Measurements from ENCODE around the gene VKORC1L1.
A peak's percentile ranks its signal among the peaks of the same experiment; 100 is the strongest.
"Not testable (repeated sequence)": the region's sequence is repeated elsewhere in the genome, so short reads cannot be mapped to it uniquely, and the experiment has no call there.

VKORC1L1 gene

DNA sequence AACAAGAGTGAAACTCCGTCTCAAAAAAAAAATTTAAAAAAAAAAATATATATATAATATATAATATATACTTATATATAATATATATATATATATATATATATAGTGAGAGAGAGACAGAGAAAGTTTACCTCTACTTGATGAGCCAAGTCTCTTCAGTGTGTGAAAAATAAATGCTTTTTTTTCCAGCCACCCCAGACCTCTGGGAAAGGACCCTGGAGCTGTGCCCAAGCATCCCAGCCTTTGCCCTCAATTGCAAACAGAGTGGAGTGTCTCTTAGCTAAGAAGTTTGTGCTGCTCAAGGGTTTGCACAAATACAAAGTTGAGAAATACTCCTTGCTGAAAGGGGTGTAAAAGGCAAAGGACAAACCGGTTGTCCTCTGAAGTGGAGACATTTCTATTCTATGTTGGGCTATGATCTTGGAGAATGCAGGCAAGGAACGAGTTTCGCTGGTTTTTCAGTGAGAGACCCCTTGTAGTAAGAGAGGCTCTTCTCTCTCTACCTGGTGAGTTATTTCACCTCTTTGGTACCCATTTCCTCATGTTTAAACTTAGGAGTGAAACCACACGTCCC is 15.5 kb upstream of the VKORC1L1 start:
- not testable (repeated sequence) for H3K36me3 ChIP-seq (ENCODE audit: control insufficient read depth in 2 of 2, insufficient read depth in 2 of 2, low read length in 2 of 2); H3K27me3 ChIP-seq (ENCODE audit: control insufficient read depth in 1 of 2, insufficient read depth in 2 of 2, low read length in 2 of 2); H3K4me1 ChIP-seq (ENCODE audit: control insufficient read depth, insufficient read depth, low read length); H3K9ac ChIP-seq (ENCODE audit: low read length in 2 of 2); H3K4me3 ChIP-seq (ENCODE audit: low read length in 2 of 2); H3K27ac ChIP-seq (ENCODE audit: low read length); H3K9me3 ChIP-seq (ENCODE audit: control insufficient read depth in 2 of 2, low read length in 2 of 2)

- not testable (repeated sequence) for H3K9ac ChIP-seq (ENCODE audit: low read length in 2 of 2); H3K4me3 ChIP-seq (ENCODE audit: low read length in 2 of 2); H3K27ac ChIP-seq (ENCODE audit: low read length); H3K9me3 ChIP-seq (ENCODE audit: control insufficient read depth in 2 of 2, low read length in 2 of 2); H3K36me3 ChIP-seq (ENCODE audit: control insufficient read depth in 2 of 2, insufficient read depth in 2 of 2, low read length in 2 of 2); H3K27me3 ChIP-seq (ENCODE audit: control insufficient read depth in 1 of 2, insufficient read depth in 2 of 2, low read length in 2 of 2); H3K4me1 ChIP-seq (ENCODE audit: control insufficient read depth, insufficient read depth, low read length)
Measured at GRCh38 chr7:65858660-65859059, 14.2 kb upstream of the VKORC1L1 start.

- not testable (repeated sequence) for H3K4me3 ChIP-seq (ENCODE audit: low read length in 2 of 2); H3K9ac ChIP-seq (ENCODE audit: low read length in 2 of 2); H3K27me3 ChIP-seq (ENCODE audit: control insufficient read depth in 1 of 2, insufficient read depth in 2 of 2, low read length in 2 of 2); H3K9me3 ChIP-seq (ENCODE audit: control insufficient read depth in 2 of 2, low read length in 2 of 2); H3K36me3 ChIP-seq (ENCODE audit: control insufficient read depth in 2 of 2, insufficient read depth in 2 of 2, low read length in 2 of 2); H3K4me1 ChIP-seq (ENCODE audit: control insufficient read depth, insufficient read depth, low read length); H3K27ac ChIP-seq (ENCODE audit: low read length)
Measured at GRCh38 chr7:65866244-65866643, 6.6 kb upstream of the VKORC1L1 start.

- not testable (repeated sequence) for H3K27ac ChIP-seq (ENCODE audit: low read length); H3K4me3 ChIP-seq (ENCODE audit: low read length in 2 of 2); H3K9ac ChIP-seq (ENCODE audit: low read length in 2 of 2); H3K9me3 ChIP-seq (ENCODE audit: control insufficient read depth in 2 of 2, low read length in 2 of 2); H3K36me3 ChIP-seq (ENCODE audit: control insufficient read depth in 2 of 2, insufficient read depth in 2 of 2, low read length in 2 of 2); H3K27me3 ChIP-seq (ENCODE audit: control insufficient read depth in 1 of 2, insufficient read depth in 2 of 2, low read length in 2 of 2); H3K4me1 ChIP-seq (ENCODE audit: control insufficient read depth, insufficient read depth, low read length)
Measured at GRCh38 chr7:65867681-65868080, 5.2 kb upstream of the VKORC1L1 start.

- H3K4me3 ChIP-seq (ENCODE audit: low read length in 2 of 2); H3K27me3 ChIP-seq (ENCODE audit: control insufficient read depth in 1 of 2, insufficient read depth in 2 of 2, low read length in 2 of 2); H3K9me3 ChIP-seq (ENCODE audit: control insufficient read depth in 2 of 2, low read length in 2 of 2); H3K36me3 ChIP-seq (ENCODE audit: control insufficient read depth in 2 of 2, insufficient read depth in 2 of 2, low read length in 2 of 2); H3K4me1 ChIP-seq (ENCODE audit: control insufficient read depth, insufficient read depth, low read length); H3K9ac ChIP-seq (ENCODE audit: low read length in 2 of 2); H3K27ac ChIP-seq (ENCODE audit: low read length): not testable (repeated sequence)
Measured at GRCh38 chr7:65869312-65869711, 3.6 kb upstream of the VKORC1L1 start.

GRCh38 chr7:65871451-65871850 is 1.4 kb upstream of the VKORC1L1 start:
- not testable (repeated sequence) for H3K4me1 ChIP-seq (ENCODE audit: control insufficient read depth, insufficient read depth, low read length); H3K9me3 ChIP-seq (ENCODE audit: control insufficient read depth in 2 of 2, low read length in 2 of 2); H3K4me3 ChIP-seq (ENCODE audit: low read length in 2 of 2); H3K9ac ChIP-seq (ENCODE audit: low read length in 2 of 2); H3K27ac ChIP-seq (ENCODE audit: low read length); H3K36me3 ChIP-seq (ENCODE audit: control insufficient read depth in 2 of 2, insufficient read depth in 2 of 2, low read length in 2 of 2); H3K27me3 ChIP-seq (ENCODE audit: control insufficient read depth in 1 of 2, insufficient read depth in 2 of 2, low read length in 2 of 2)

GRCh38 chr7:65873582-65874193 is 814 bp downstream of the VKORC1L1 start:
- H3K27ac ChIP-seq (ENCODE audit: low read length); H3K27me3 ChIP-seq (ENCODE audit: control insufficient read depth in 1 of 2, insufficient read depth in 2 of 2, low read length in 2 of 2); H3K36me3 ChIP-seq (ENCODE audit: control insufficient read depth in 2 of 2, insufficient read depth in 2 of 2, low read length in 2 of 2); H3K4me1 ChIP-seq (ENCODE audit: control insufficient read depth, insufficient read depth, low read length); H3K9me3 ChIP-seq (ENCODE audit: control insufficient read depth in 2 of 2, low read length in 2 of 2): not testable (repeated sequence)
- peak overlapping the region; percentile 76 to 81 for H3K4me3 ChIP-seq (ENCODE audit: low read length in 2 of 2)
- H3K9ac ChIP-seq (ENCODE audit: low read length in 2 of 2), result peak overlapping the region; percentile 55 to 62

DNA sequence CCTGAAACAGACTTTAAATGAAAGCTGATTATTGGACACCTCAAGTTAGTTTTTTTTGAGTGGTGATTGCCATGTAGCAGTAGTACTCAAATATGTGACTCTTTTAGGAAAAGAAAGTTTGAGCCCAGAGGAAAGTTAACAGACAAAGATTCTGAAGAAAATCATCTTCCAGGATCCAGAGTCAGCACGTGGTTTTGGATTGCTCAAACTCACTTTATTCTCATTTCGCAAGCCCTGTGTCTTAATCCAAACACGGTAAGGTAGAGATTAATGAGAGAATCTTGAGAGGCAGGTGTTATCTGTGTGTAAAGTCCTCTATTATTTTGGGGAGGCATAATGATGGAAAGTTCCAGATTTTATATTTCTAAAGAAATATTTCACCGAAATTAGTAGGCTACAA is 2.8 kb downstream of the VKORC1L1 start:
- H3K27me3 ChIP-seq (ENCODE audit: control insufficient read depth in 1 of 2, insufficient read depth in 2 of 2, low read length in 2 of 2); H3K36me3 ChIP-seq (ENCODE audit: control insufficient read depth in 2 of 2, insufficient read depth in 2 of 2, low read length in 2 of 2); H3K9ac ChIP-seq (ENCODE audit: low read length in 2 of 2); H3K4me3 ChIP-seq (ENCODE audit: low read length in 2 of 2); H3K27ac ChIP-seq (ENCODE audit: low read length); H3K4me1 ChIP-seq (ENCODE audit: control insufficient read depth, insufficient read depth, low read length); H3K9me3 ChIP-seq (ENCODE audit: control insufficient read depth in 2 of 2, low read length in 2 of 2): not testable (repeated sequence)

- not testable (repeated sequence) for H3K36me3 ChIP-seq (ENCODE audit: control insufficient read depth in 2 of 2, insufficient read depth in 2 of 2, low read length in 2 of 2); H3K4me3 ChIP-seq (ENCODE audit: low read length in 2 of 2); H3K4me1 ChIP-seq (ENCODE audit: control insufficient read depth, insufficient read depth, low read length); H3K9ac ChIP-seq (ENCODE audit: low read length in 2 of 2); H3K9me3 ChIP-seq (ENCODE audit: control insufficient read depth in 2 of 2, low read length in 2 of 2); H3K27me3 ChIP-seq (ENCODE audit: control insufficient read depth in 1 of 2, insufficient read depth in 2 of 2, low read length in 2 of 2); H3K27ac ChIP-seq (ENCODE audit: low read length)
Measured at GRCh38 chr7:65879292-65880153, 6.6 kb downstream of the VKORC1L1 start.

DNA sequence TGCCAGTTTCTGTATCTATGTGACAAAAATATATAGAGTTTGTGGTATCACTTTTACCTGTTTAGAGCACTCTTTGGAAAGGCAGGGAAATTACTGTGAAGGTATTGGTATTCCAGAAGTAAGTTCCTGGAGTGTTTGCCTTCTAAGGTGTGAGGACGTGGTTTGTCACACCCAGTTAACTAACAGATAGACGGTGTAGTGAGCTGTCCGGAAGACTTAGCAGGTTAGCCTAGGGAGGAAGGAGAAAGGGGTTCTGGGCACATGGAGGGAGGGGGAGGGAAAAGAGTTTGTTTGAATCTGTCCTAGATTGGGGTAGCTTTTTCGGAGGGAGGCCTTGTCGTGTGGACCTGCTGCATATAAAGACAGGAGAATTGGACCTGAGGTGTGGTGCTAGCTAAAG is 7.4 kb downstream of the VKORC1L1 start:
- H3K4me3 ChIP-seq (ENCODE audit: low read length in 2 of 2); H3K27me3 ChIP-seq (ENCODE audit: control insufficient read depth in 1 of 2, insufficient read depth in 2 of 2, low read length in 2 of 2); H3K4me1 ChIP-seq (ENCODE audit: control insufficient read depth, insufficient read depth, low read length); H3K27ac ChIP-seq (ENCODE audit: low read length); H3K9ac ChIP-seq (ENCODE audit: low read length in 2 of 2); H3K36me3 ChIP-seq (ENCODE audit: control insufficient read depth in 2 of 2, insufficient read depth in 2 of 2, low read length in 2 of 2); H3K9me3 ChIP-seq (ENCODE audit: control insufficient read depth in 2 of 2, low read length in 2 of 2): not testable (repeated sequence)

- H3K36me3 ChIP-seq (ENCODE audit: control insufficient read depth in 2 of 2, insufficient read depth in 2 of 2, low read length in 2 of 2); H3K27ac ChIP-seq (ENCODE audit: low read length); H3K9me3 ChIP-seq (ENCODE audit: control insufficient read depth in 2 of 2, low read length in 2 of 2); H3K4me1 ChIP-seq (ENCODE audit: control insufficient read depth, insufficient read depth, low read length); H3K9ac ChIP-seq (ENCODE audit: low read length in 2 of 2); H3K4me3 ChIP-seq (ENCODE audit: low read length in 2 of 2); H3K27me3 ChIP-seq (ENCODE audit: control insufficient read depth in 1 of 2, insufficient read depth in 2 of 2, low read length in 2 of 2): not testable (repeated sequence)
Measured at GRCh38 chr7:65884983-65885382, 12.1 kb downstream of the VKORC1L1 start.
